ENCODE measurements around the gene BDP1.
"Not testable (repeated sequence)": the region's sequence is repeated elsewhere in the genome, so short reads cannot be mapped to it uniquely, and the experiment has no call there.

The BDP1 gene

DNA sequence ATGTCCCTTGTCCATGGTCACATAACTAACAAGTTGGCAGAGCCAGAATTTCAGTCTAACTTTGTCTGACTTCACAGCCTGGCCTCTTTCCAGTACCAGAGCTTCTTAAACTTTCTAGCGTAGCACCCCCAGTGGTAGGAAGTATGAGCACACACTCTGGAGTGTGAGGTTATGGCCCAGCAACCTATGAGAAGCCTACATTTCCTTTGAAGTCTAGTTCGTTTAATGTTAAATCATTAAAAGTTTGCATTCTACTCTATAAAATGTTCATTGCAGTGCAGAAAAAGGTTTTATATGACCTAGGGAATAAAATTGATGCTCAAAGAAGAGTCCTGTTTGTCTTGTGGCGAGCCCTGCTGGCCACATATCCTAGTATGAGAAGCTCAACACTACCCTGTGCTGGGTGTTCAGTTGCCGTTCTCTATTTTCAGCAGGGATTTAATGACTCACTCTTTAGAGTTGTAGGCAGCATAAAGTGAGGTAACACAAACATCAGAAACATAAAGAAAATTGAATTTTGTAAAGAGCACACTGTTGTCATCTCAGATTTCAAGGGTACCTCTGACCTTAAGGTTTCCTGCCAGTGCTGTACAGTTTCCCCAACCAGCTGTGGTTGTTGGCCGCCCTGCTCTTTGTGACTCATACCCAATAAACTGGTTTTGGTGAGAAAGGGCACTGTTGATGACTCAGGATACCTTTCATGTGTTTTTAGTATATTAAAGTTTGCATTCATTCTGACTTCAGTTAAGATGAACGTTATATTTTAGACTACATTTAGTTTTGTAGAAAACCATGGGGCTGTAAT lies 146.0 kb downstream of the BDP1 start:
- H3K27ac Mint-ChIP-seq = peak overlapping the region; percentile 93
- no peaks in the 10 kb centered on the region for H3K27me3 Mint-ChIP-seq
- no peaks in the 10 kb centered on the region for H3K9me3 Mint-ChIP-seq (ENCODE audit: low read depth)
- peak overlapping the region; percentile 57 for H3K4me3 Mint-ChIP-seq
- peaks cover 28% of the 10 kb centered on the region for H3K36me3 Mint-ChIP-seq
- peaks cover 33% of the 10 kb centered on the region for H3K4me1 Mint-ChIP-seq (ENCODE audit: low read depth)

DNA sequence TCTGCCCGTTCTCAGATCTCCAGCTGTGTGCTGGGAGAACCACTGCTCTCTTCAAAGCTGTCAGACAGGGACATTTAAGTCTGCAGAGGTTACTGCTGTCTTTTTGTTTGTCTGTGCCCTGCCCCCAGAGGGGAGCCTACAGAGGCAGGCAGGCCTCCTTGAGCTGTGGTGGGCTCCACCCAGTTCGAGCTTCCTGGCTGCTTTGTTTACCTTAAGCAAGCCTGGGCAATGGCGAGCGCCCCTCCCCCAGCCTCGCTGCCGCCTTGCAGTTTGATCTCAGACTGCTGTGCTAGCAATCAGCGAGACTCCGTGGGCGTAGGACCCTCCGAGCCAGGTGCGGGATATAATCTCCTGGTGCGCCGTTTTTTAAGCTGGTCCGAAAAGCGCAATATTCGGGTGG lies 154.5 kb downstream of the BDP1 start:
- not testable (repeated sequence) for H3K4me3 Mint-ChIP-seq; H3K4me1 Mint-ChIP-seq (ENCODE audit: low read depth); H3K27me3 Mint-ChIP-seq; H3K9me3 Mint-ChIP-seq (ENCODE audit: low read depth); H3K36me3 Mint-ChIP-seq; H3K27ac Mint-ChIP-seq

DNA sequence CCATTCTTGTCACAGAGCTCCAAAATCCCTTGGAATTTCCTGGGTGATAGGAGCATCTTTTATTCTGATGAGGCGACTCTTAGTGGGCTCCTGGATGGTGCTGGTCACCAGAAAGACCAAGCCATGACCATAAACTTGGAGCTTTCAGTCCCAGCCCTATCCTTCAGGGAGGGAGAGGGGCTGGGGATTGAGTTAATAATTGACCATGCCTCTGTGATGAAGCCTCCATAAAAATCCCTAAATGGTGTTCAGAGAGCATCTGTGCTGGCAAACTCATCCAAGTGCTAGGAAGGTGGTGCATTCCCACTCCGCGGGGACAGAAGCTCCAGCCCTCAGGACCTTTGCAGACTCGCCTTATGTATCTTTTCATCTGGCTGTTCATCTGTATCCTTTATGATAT lies 160.4 kb downstream of the BDP1 start:
- Mint-ChIP-seq H3K4me1 (ENCODE audit: low read depth) (peaks cover 19% of the 10 kb centered on the region), H3K36me3 (peaks cover 15% of the 10 kb centered on the region), H3K27me3 (no peaks in the 10 kb centered on the region), H3K9me3 (ENCODE audit: low read depth) (no peaks in the 10 kb centered on the region), H3K27ac (no peak overlapping the region), H3K4me3 (no peak overlapping the region)
